ENCODE measurements around the gene PRR23E. TPM values are rescaled to one million over a fixed set of nuclear protein-coding genes. Genes with fewer than 3 reads are reported as not detected.

PRR23E gene
- total RNA-seq, 1 donor from 2014 or later: not detected

GRCh38 chr3:127174284-127174683, 18.6 kb upstream of the PRR23E start:
- no peak overlapping the region for H3K9ac ChIP-seq (ENCODE audit: low read length)
- Mint-ChIP-seq H3K27ac (ENCODE audit: unreplicated experiment) (no peak overlapping the region), H3K4me3 (ENCODE audit: unreplicated experiment) (no peak overlapping the region), H3K9me3 (ENCODE audit: unreplicated experiment) (peaks cover 7% of the 10 kb centered on the region), H3K27me3 (ENCODE audit: low read depth, unreplicated experiment) (peaks cover 13% of the 10 kb centered on the region), H3K36me3 (ENCODE audit: low read depth, unreplicated experiment) (no peaks in the 10 kb centered on the region), H3K4me1 (ENCODE audit: low read depth, unreplicated experiment) (peaks cover 20% of the 10 kb centered on the region)
- FAIRE-seq (no peak), DNase-seq (ENCODE audit: low read depth) (no peak)
- no peaks in the 10 kb centered on the region for H3K79me2 ChIP-seq (ENCODE audit: insufficient read depth, low read length)
- peaks cover 2% of the 10 kb centered on the region for H3K9me3 ChIP-seq (ENCODE audit: insufficient read depth, low read depth, low read length)
- H2AFZ ChIP-seq (ENCODE audit: low read depth, low read length): no peak overlapping the region
- no peaks in the 10 kb centered on the region for H3K27me3 ChIP-seq (ENCODE audit: insufficient read depth, low read length)
- peaks cover 25% of the 10 kb centered on the region for H3K4me1 ChIP-seq (ENCODE audit: insufficient read depth, low read length)
- no peaks in the 10 kb centered on the region for H4K20me1 ChIP-seq (ENCODE audit: insufficient read depth, low read length)
- no peaks in the 10 kb centered on the region for H3K36me3 ChIP-seq (ENCODE audit: insufficient read depth, low read length)
- TF ChIP-seq EZH2 (IDR thresholded peaks at IDR 0.05; ENCODE audit: insufficient read depth, low read length): no peak
- TF ChIP-seq CTCF (IDR thresholded peaks at IDR 0.05; ENCODE audit: insufficient read depth, low read depth, low read length): no peak
- no peak overlapping the region for H3K27ac ChIP-seq (ENCODE audit: low read depth, low read length)
- no peak overlapping the region for H3K4me2 ChIP-seq (ENCODE audit: low read length)
- no peak overlapping the region for H3K4me3 ChIP-seq (ENCODE audit: insufficient read depth, low read depth, low read length)

GRCh38 chr3:127174715-127175140, 18.2 kb upstream of the PRR23E start:
- no peak overlapping the region for H3K9ac ChIP-seq (ENCODE audit: low read length)
- no peak overlapping the region for H3K27ac Mint-ChIP-seq (ENCODE audit: unreplicated experiment)
- no peak overlapping the region for H3K4me3 Mint-ChIP-seq (ENCODE audit: unreplicated experiment)
- no peak for TF ChIP-seq CTCF (IDR thresholded peaks at IDR 0.05; ENCODE audit: insufficient read depth, low read depth, low read length)
- no peak for TF ChIP-seq EZH2 (IDR thresholded peaks at IDR 0.05; ENCODE audit: insufficient read depth, low read length)
- no peaks in the 10 kb centered on the region for H3K36me3 ChIP-seq (ENCODE audit: insufficient read depth, low read length)
- H3K79me2 ChIP-seq (ENCODE audit: insufficient read depth, low read length): no peaks in the 10 kb centered on the region
- DNase-seq (ENCODE audit: low read depth) (no peak), FAIRE-seq (no peak)
- no peak overlapping the region for H3K4me2 ChIP-seq (ENCODE audit: low read length)
- H4K20me1 ChIP-seq (ENCODE audit: insufficient read depth, low read length): no peaks in the 10 kb centered on the region
- H3K9me3 Mint-ChIP-seq (ENCODE audit: unreplicated experiment): peaks cover 9% of the 10 kb centered on the region
- H3K4me3 ChIP-seq (ENCODE audit: insufficient read depth, low read depth, low read length): no peak overlapping the region
- H3K4me1 Mint-ChIP-seq (ENCODE audit: low read depth, unreplicated experiment): peaks cover 20% of the 10 kb centered on the region
- peaks cover 25% of the 10 kb centered on the region for H3K4me1 ChIP-seq (ENCODE audit: insufficient read depth, low read length)
- no peaks in the 10 kb centered on the region for H3K27me3 ChIP-seq (ENCODE audit: insufficient read depth, low read length)
- H2AFZ ChIP-seq (ENCODE audit: low read depth, low read length): no peak overlapping the region
- peaks cover 16% of the 10 kb centered on the region for H3K27me3 Mint-ChIP-seq (ENCODE audit: low read depth, unreplicated experiment)
- H3K9me3 ChIP-seq (ENCODE audit: insufficient read depth, low read depth, low read length): peaks cover 2% of the 10 kb centered on the region
- H3K27ac ChIP-seq (ENCODE audit: low read depth, low read length): no peak overlapping the region
- H3K36me3 Mint-ChIP-seq (ENCODE audit: low read depth, unreplicated experiment): no peaks in the 10 kb centered on the region

- Histone ChIP-seq H3K27me3 (ENCODE audit: insufficient read depth, low read length) (no peaks in the 10 kb centered on the region), H4K20me1 (ENCODE audit: insufficient read depth, low read length) (no peaks in the 10 kb centered on the region), H3K27ac (ENCODE audit: low read depth, low read length) (no peak overlapping the region), H3K4me1 (ENCODE audit: insufficient read depth, low read length) (peaks cover 25% of the 10 kb centered on the region), H3K79me2 (ENCODE audit: insufficient read depth, low read length) (no peaks in the 10 kb centered on the region), H3K4me3 (ENCODE audit: insufficient read depth, low read depth, low read length) (no peak overlapping the region), H3K9ac (ENCODE audit: low read length) (no peak overlapping the region), H3K4me2 (ENCODE audit: low read length) (no peak overlapping the region), H3K9me3 (ENCODE audit: insufficient read depth, low read depth, low read length) (peaks cover 2% of the 10 kb centered on the region), H3K36me3 (ENCODE audit: insufficient read depth, low read length) (no peaks in the 10 kb centered on the region), H2AFZ (ENCODE audit: low read depth, low read length) (no peak overlapping the region)
- Mint-ChIP-seq H3K4me1 (ENCODE audit: low read depth, unreplicated experiment) (peaks cover 20% of the 10 kb centered on the region), H3K9me3 (ENCODE audit: unreplicated experiment) (peaks cover 9% of the 10 kb centered on the region), H3K27me3 (ENCODE audit: low read depth, unreplicated experiment) (peaks cover 20% of the 10 kb centered on the region), H3K36me3 (ENCODE audit: low read depth, unreplicated experiment) (no peaks in the 10 kb centered on the region), H3K27ac (ENCODE audit: unreplicated experiment) (no peak overlapping the region), H3K4me3 (ENCODE audit: unreplicated experiment) (no peak overlapping the region)
- DNase-seq (ENCODE audit: low read depth): no peak
- TF ChIP-seq CTCF (IDR thresholded peaks at IDR 0.05; ENCODE audit: insufficient read depth, low read depth, low read length): no peak
- TF ChIP-seq EZH2 (IDR thresholded peaks at IDR 0.05; ENCODE audit: insufficient read depth, low read length): no peak
- FAIRE-seq: no peak
Observed at GRCh38 chr3:127175272-127175671, 17.7 kb upstream of the PRR23E start.

All from astrocyte (in vitro differentiated cells and primary cell).